Colonic mucosa (tissue), 4 donors: ENCODE results near the gene FADS3. TPM values are rescaled to one million over a fixed set of nuclear protein-coding genes. Genes with fewer than 3 reads are reported as not detected.

Experiments
- DNase-seq: peaks from one replicate; pipeline ENCODE4 v3.0.0-alpha.2; 2020
- H3K27ac ChIP-seq: fragments of 200-600 bp; one replicate; pipeline ENCODE4 v1.8.0; 2021
- H3K27me3 ChIP-seq: fragments of 200-600 bp; one replicate; pipeline ENCODE4 v1.8.0; 2021
- H3K36me3 ChIP-seq: fragments of 200-600 bp; one replicate; pipeline ENCODE4 v1.8.0; 2021
- H3K4me1 ChIP-seq: fragments of 200-600 bp; one replicate; pipeline ENCODE4 v1.8.0; 2021; ENCODE audit warnings: mild to moderate bottlenecking
- H3K4me3 ChIP-seq: fragments of 200-600 bp; one replicate; pipeline ENCODE4 v1.8.0; 2021
- H3K9ac ChIP-seq, 2 donors: one replicate each; pipeline ENCODE4 v1.7.0; 2013; ENCODE audit warnings: control low read depth in 2 of 2, low read depth in 2 of 2, low read length in 2 of 2
- H3K9me3 ChIP-seq: fragments of 200-600 bp; one replicate; pipeline ENCODE4 v1.8.0; 2021
- intact Hi-C: fragments of 100-400 bp; cut with DNase I; formaldehyde crosslinking; loops from one replicate; pipeline ENCODE4 v1.14.1; 2022
- total RNA-seq, 2 donors: library from RNA; stranded (reverse); fragmentation: NEBNext Ultra II Directional in 1 of 2; extraction: Animal tissue kit (Norgen Biotek cat#: 25700) in 1 of 2; gene quantifications; one replicate each; pipeline ENCODE4 v1.2.1, GENCODE V29; 2021
- TF ChIP-seq, protein P1 (sequence below): fragments of 200-600 bp; IDR thresholded peaks from one replicate; pipeline ENCODE4 v1.8.0; 2022; ENCODE audit warnings: antibody characterized with exemption, mild to moderate bottlenecking
- donor health status: healthy.
- donor health status: DM: no; HTN: no; CAD: no.
- donor health status: DM: no; HTN: no; CAD: no.

FADS3 gene
- total RNA-seq, 2 donors from 2014 or later, result 10.4 to 13.3 TPM

- intact Hi-C loops, result no loop called here
- no peak for DNase-seq
- TF ChIP-seq, protein P1, sequence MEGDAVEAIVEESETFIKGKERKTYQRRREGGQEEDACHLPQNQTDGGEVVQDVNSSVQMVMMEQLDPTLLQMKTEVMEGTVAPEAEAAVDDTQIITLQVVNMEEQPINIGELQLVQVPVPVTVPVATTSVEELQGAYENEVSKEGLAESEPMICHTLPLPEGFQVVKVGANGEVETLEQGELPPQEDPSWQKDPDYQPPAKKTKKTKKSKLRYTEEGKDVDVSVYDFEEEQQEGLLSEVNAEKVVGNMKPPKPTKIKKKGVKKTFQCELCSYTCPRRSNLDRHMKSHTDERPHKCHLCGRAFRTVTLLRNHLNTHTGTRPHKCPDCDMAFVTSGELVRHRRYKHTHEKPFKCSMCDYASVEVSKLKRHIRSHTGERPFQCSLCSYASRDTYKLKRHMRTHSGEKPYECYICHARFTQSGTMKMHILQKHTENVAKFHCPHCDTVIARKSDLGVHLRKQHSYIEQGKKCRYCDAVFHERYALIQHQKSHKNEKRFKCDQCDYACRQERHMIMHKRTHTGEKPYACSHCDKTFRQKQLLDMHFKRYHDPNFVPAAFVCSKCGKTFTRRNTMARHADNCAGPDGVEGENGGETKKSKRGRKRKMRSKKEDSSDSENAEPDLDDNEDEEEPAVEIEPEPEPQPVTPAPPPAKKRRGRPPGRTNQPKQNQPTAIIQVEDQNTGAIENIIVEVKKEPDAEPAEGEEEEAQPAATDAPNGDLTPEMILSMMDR, result no peak
- Histone ChIP-seq H3K9me3 (no peaks in the 10 kb centered on the region), H3K9ac (no peak overlapping the region), H3K27ac (no peak overlapping the region), H3K4me3 (no peak overlapping the region), H3K4me1 (no peaks in the 10 kb centered on the region), H3K27me3 (no peaks in the 10 kb centered on the region), H3K36me3 (no peaks in the 10 kb centered on the region)
Observed at GRCh38 chr11:61905801-61906521, 14.6 kb upstream of the FADS3 start.

DNA sequence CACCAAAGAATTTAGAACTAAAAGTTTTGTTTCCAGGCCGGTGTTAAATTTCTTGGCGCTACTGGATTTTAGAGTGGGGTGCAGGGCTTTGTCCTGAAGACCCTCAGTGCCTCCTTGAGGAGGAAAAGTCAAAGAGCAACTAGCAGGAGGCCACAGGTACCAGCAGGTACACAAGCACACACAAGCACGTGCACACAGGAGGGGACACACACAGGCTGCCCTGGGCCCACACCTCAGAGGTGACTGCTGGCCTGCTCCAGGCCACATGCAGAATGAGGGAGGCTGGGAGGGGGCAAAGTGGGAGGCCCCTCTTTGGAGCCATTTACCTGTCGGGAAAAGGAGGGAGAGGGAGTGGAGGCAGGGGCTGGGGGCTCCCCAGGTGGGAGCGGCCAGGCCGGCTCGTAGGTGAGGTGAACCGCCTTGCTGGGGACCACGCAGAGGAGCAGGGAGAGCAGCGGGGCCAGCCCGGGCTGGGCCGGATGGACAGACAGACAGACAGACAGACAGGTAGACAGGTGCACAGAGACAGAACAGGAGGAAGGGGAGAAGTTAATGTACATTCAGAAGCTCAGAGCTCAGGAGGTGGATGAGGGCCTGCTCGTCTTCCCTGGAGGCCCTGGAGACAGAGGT lies 13.8 kb upstream of the FADS3 start:
- no peaks in the 10 kb centered on the region for H3K27me3 ChIP-seq
- no peaks in the 10 kb centered on the region for H3K9me3 ChIP-seq
- no peak overlapping the region for H3K4me3 ChIP-seq
- no peak overlapping the region for H3K27ac ChIP-seq
- H3K4me1 ChIP-seq, result no peaks in the 10 kb centered on the region
- TF ChIP-seq, protein P1, result no peak
- intact Hi-C loops, result no loop called here
- H3K36me3 ChIP-seq, result no peaks in the 10 kb centered on the region
- no peak for DNase-seq
- H3K9ac ChIP-seq, result no peak overlapping the region

GRCh38 chr11:61904539-61905048 lies 13.2 kb upstream of the FADS3 start:
- DNase-seq, result no peak
- Histone ChIP-seq H3K27ac (no peak overlapping the region), H3K36me3 (no peaks in the 10 kb centered on the region), H3K27me3 (no peaks in the 10 kb centered on the region), H3K9me3 (no peaks in the 10 kb centered on the region), H3K4me3 (no peak overlapping the region), H3K4me1 (no peaks in the 10 kb centered on the region), H3K9ac (no peak overlapping the region)
- intact Hi-C loops, result no loop called here
- TF ChIP-seq, protein P1, result no peak

DNA sequence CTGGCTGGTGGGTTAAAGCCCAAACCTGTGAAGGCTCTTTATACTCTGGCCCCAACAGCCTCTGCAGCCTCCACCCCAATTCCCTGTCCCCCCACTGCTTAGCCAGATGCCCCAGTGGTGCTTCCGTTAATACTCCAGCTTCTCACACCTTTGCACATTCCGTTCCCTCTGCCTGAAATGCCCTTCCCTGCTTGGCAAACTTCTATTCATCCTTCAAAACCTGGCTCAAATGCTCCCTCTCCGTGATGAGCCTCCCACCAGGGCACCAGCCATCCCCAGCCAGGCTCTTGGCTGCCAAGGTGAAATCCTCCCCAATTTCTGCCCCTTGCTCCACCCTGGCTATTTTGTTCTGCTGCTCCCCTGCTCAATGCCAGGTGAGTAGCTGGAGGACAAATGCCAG lies 12.5 kb upstream of the FADS3 start:
- Histone ChIP-seq H3K27me3 (no peaks in the 10 kb centered on the region), H3K9ac (no peak overlapping the region), H3K36me3 (no peaks in the 10 kb centered on the region), H3K4me1 (no peaks in the 10 kb centered on the region), H3K4me3 (no peak overlapping the region), H3K27ac (no peak overlapping the region), H3K9me3 (no peaks in the 10 kb centered on the region)
- no peak for DNase-seq
- TF ChIP-seq, protein P1, result no peak
- intact Hi-C loops, result no loop called here

DNA sequence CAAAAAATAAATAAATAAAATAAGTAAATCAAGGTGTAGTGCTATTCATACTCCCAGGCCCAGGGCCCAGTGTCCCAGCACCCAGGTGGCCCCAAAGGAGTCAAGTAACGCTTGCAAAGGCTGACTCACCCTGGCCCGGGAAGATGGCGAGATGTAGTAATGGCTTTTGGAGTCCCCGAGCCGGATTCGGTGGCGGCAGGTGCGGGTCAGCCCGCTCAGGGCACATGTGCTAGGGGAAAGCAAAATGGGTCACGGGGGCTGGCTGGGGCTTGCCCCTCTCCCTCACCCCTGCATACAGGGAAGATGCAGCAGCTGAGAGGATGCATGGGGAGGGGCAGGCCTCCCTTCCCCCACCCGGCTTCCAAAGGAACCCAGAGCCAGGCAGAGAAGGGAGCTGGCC lies 11.0 kb upstream of the FADS3 start:
- DNase-seq, result no peak
- no peaks in the 10 kb centered on the region for H3K27me3 ChIP-seq
- TF ChIP-seq, protein P1, result no peak
- intact Hi-C loops, result no loop called here
- no peaks in the 10 kb centered on the region for H3K4me1 ChIP-seq
- no peaks in the 10 kb centered on the region for H3K36me3 ChIP-seq
- H3K27ac ChIP-seq, result no peak overlapping the region
- H3K9ac ChIP-seq, result no peak overlapping the region
- no peaks in the 10 kb centered on the region for H3K9me3 ChIP-seq
- H3K4me3 ChIP-seq, result no peak overlapping the region
